HG02623 (cell line): Measurements from ENCODE around the gene OPRD1.
"Not testable (repeated sequence)": the region's sequence is repeated elsewhere in the genome, so short reads cannot be mapped to it uniquely, and the experiment has no call there.

ENCODE experiments used
- ATAC-seq: cut with Tn5 transposase; IDR thresholded peaks from one replicate; pipeline ENCODE4 v1.9.1; 2021; ENCODE audit warnings: moderate library complexity; ENCODE audit not compliant: unreplicated experiment

OPRD1 gene

DNA sequence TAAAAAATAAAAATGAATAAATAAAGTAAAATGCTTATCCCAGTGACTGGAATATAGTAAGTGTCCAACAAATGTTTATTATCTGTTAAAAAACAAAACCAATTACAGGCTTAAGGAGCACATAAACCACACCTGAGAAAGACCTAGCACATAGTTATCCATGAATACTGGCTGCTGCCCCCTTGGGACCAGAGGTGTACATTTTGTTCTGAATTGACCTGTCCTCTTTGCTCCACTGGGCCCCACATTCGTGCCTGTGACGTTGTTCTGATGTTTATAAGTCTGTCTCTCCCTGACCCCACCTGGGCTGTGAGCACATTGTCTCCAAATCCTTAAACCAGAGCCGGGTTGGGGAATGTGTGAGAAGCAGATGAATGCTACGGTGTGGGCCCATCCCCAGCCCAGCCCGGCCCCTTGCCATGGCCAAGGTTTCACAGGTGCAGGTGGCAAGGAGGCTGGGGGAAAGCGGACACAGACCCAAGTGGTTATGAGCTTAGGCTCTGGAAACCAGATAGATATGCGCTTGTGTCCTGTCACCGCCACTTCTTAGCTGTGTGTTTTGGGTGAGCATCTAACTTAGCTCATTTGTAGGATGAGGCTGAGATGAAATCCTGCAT lies 29.1 kb downstream of the OPRD1 start:
- no peak for ATAC-seq

DNA sequence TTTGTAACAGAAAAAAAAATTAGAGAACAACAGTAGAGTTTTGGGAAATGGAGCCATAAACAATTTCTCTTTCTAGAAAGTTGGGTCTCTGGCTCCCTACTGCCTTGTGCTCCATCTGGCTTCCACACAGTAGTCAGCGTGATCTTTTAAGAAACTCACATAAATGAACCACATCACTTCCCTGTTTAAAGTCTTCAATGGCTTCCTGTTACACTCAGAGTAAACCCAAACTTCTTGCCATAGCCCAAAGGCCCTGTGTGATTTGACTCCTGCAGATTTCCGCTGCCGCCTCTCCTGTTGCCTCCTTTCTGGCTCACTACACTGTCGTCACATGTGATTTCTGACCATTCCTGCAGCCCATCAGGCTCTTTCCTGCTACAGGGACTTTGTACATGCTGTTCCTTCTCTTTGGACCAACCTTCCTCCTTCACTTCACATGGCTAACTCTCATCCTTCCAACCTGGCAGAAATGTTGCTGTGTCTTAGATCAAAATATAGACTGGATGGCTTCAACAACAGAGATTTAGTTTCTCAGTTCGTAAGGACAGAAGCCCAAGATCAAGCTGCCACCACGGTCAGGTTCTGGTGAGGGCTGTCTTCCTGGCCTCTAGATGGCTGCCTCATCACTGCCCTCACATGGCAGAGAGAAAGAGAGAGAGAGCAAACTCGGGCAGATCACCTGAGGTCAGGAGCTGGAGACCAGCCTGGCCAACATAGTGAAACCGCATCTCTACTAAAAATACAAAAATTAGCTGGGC lies 34.0 kb downstream of the OPRD1 start:
- ATAC-seq = no peak

DNA sequence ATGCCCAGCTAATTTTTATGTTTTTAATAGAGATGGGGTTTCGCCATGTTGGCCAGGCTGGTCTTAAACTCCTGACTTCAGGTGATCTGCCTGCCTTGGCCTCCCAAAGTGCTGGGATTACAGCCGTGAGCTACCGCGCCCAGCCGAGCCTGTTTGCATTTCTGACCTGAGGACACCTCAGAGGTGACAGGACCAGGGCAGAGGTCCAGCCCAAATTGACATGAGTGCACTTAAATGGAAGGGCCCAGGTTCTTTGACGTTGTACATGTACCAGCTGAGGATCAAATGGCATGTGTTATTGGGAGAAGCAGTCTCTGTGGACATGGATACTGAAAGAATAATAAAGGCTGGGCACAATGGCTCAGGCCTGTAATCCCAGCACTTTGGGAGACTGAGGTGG lies 35.2 kb downstream of the OPRD1 start:
- ATAC-seq = not testable (repeated sequence)

GRCh38 chr1:28848416-28848815 lies 36.4 kb downstream of the OPRD1 start:
- no peak for ATAC-seq

DNA sequence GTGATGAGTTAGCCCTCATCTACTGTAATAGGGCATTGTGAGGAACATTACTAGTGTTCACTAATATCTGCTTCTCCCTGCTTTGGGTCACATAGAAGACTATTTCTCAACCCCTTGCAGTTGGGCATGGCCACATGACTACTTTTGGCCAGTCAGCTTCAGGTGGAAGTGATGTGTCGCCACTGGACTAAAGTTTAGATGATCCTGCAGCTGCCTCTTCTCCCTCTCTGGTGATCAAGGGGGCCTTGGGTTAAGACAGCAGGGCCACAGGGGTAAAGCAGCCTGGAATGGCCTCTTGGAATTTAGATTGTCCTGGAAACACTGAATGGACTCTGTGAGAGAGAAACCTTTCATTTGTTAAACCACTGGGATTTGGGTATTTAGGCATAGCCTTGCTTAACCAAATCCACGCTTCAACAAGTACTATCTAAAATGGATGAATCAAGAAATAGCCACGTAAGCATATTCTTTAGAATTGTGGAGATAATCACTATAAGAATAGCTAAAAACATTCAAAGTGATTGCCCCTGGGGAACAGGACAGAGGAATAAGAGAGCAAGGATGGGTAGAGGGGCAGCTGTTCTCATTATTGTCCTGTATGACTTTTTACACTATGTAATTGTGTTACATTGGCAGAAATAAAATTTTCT lies 41.2 kb downstream of the OPRD1 start:
- ATAC-seq = no peak

- not testable (repeated sequence) for ATAC-seq
Measured at GRCh38 chr1:28854406-28854805, 42.4 kb downstream of the OPRD1 start.

GRCh38 chr1:28855046-28855445 lies 43.1 kb downstream of the OPRD1 start:
- ATAC-seq = no peak

DNA sequence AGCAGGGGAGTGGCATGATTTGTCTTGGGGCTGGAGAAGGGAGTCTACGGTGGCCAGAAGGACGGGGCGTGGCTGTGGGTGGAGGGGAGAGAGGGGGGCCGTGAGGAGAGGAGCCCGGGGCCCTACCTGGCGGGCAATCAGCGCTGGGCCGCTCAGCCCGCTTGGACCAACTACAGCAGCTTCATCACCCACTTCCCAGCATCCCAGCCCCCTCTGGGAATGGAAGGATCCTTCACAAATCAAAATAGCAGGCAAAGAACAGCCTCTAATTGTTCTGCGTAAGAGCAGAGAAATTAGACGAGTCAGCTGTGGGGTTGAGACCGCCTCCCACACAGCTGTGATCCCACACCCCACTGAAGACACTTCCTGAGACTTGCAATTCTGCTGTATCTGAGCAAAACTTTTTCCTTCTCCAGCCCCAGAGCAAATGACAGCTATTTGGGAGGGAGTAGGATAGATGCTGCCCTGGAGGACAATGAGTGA lies 43.5 kb downstream of the OPRD1 start:
- ATAC-seq = no peak

- no peak for ATAC-seq
Measured at GRCh38 chr1:28855969-28856368, 44.0 kb downstream of the OPRD1 start.

- no peak for ATAC-seq
Measured at GRCh38 chr1:28860332-28861073, 48.5 kb downstream of the OPRD1 start.

DNA sequence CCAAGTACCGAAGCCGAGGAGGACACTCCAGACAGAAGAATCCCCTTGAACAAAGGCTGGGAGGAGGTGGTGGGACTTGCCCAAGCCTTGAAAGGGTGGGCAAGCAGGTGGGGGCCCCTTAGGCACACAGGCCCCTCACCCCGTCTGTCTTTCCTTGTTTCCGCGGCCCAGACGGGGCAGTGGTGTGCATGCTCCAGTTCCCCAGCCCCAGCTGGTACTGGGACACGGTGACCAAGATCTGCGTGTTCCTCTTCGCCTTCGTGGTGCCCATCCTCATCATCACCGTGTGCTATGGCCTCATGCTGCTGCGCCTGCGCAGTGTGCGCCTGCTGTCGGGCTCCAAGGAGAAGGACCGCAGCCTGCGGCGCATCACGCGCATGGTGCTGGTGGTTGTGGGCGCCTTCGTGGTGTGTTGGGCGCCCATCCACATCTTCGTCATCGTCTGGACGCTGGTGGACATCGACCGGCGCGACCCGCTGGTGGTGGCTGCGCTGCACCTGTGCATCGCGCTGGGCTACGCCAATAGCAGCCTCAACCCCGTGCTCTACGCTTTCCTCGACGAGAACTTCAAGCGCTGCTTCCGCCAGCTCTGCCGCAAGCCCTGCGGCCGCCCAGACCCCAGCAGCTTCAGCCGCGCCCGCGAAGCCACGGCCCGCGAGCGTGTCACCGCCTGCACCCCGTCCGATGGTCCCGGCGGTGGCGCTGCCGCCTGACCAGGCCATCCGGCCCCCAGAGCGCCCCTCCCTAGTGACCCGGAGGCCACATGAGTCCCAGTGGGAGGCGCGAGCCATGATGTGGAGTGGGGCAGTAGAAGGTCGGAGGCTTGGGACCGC lies 50.8 kb downstream of the OPRD1 start:
- ATAC-seq = no peak

- ATAC-seq = no peak
Measured at GRCh38 chr1:28864695-28865094, 52.7 kb downstream of the OPRD1 start.

DNA sequence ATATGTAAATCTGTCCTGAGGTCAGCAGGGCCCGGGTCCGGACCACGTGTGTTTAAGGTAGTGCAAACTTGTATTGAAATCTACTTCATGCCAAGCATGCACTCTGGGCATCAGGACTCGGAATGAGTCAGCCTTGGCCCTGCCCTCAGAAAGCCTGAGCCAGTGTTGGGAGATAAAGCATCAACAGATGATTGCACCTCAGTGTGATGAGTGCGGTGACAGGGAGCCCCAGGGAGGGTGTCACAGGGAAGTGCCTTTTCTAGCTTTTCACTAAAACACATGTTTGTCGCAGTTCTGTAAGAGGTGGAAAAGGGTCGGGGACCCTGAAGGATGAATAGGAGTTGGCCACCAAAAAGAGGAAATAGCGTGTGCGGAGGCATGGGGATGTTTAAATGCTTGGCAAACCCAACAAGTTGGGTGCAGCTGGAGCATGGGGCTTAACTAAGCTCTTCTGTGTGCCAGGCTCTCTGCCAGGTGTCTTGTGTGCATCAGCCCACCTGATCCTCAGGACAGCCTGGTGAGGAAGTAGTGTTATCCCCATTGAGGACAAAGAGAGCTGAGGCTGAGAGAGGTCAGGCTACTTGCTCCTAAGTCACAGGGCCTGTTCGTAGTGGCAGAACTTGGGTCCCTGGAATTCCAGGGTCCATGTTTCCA lies 54.2 kb downstream of the OPRD1 start:
- ATAC-seq = no peak

GRCh38 chr1:28867850-28868249 lies 55.9 kb downstream of the OPRD1 start:
- ATAC-seq = no peak

GRCh38 chr1:28869952-28870351 lies 58.0 kb downstream of the OPRD1 start:
- ATAC-seq = no peak

- no peak for ATAC-seq
Measured at GRCh38 chr1:28871631-28872401, 59.8 kb downstream of the OPRD1 start.

GRCh38 chr1:28875134-28875533 lies 63.2 kb downstream of the OPRD1 start:
- ATAC-seq = not testable (repeated sequence)

- ATAC-seq = no peak
Measured at GRCh38 chr1:28877132-28877781, 65.3 kb downstream of the OPRD1 start.

DNA sequence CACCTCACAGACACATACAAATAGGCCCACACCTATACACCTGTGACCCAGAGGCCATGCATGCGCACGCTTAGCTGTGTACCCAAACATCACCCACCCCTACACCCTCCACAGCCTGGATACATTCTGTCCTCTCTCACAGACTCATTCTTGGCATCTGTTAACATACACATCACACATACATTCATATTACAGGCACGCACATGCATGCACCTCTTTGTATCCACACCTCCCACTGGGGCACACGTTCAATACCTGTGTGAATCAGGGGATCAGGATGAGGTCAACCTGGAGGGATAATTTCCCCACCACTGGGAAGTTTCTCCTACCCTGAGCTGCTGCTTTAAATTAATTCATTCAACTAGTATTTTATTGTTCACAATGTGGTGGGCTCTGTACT lies 66.8 kb downstream of the OPRD1 start:
- no peak for ATAC-seq
